Cardiac atrium fibroblast (primary cell): ENCODE data around the gene ANKRD28. TPM values are rescaled to one million over a fixed set of nuclear protein-coding genes. Genes with fewer than 3 reads are reported as not detected.

Experiments used
- total RNA-seq: library from RNA; depleted of rRNA; stranded (reverse); fragments of >200 nt; gene quantifications from 2 replicates; pipeline ENCODE4 v1.2.3, GENCODE V29; 2015

The ANKRD28 gene
- total RNA-seq: 23.8 and 32.9 TPM in 2 replicates

GRCh38 chr3:15797642-15798303 is at the start of gene ANKRD28:
ANKRD28 (minus strand) TSS chr3:15797979; CDS start chr3:15796521, 1,458 bp downstream.

Other genes with a start within 250 kb of the ANKRD28 start
- 10.5 and 14.3 TPM in 2 replicates for gene HACL1, start 196.4 kb downstream of the ANKRD28 start, total RNA-seq
- gene BTD, start 196.2 kb downstream of the ANKRD28 start, total RNA-seq: 19.0 and 35.3 TPM in 2 replicates